H1 (cell line): ENCODE measurements around the gene SLC6A2. TPM values are rescaled to one million over a fixed set of nuclear protein-coding genes. Genes with fewer than 3 reads are reported as not detected.

Source experiments
- CTCF ChIA-PET: fragments of 300-600 bp; sonication (Branson Sonifier 250); formaldehyde crosslinking; loops from one replicate; lab custom pipeline; 2021; ENCODE audit not compliant: partially characterized antibody; lab: Charles Lee
- POLR2A ChIA-PET: fragments of 300-600 bp; sonication (Branson Sonifier 250); formaldehyde crosslinking; loops from one replicate; lab custom pipeline; 2021; ENCODE audit warnings: inconsistent platforms; ENCODE audit not compliant: partially characterized antibody; lab: Charles Lee
- DNase-seq, 2 experiments: peaks; one replicate each; pipeline versions ENCODE4 v3.0.0 to v3.0.0-alpha.2; 2010 to 2022; ENCODE audit warnings: low spot score in 2 of 2, low read depth in 1 of 2, mixed read lengths in 1 of 2
- FAIRE-seq: peaks from 2 replicates; lab custom pipeline; 2011; peaks lifted over from hg19 to GRCh38; lab: Jason Lieb, UNC
- H2AFZ ChIP-seq: 2 replicates; pipeline ENCODE4 v1.8.1; 2012; ENCODE audit warnings: low read length, inconsistent platforms
- H2AK5ac ChIP-seq: 2 replicates; pipeline ENCODE4 v1.6.1; 2013; ENCODE audit warnings: low read depth, low read length
- H2BK120ac ChIP-seq: replicated peaks from 2 replicates; pipeline ENCODE3; 2013; ENCODE audit warnings: low read depth, low read length, inconsistent platforms
- H2BK12ac ChIP-seq: 2 replicates; pipeline ENCODE4 v1.6.1; 2013; ENCODE audit warnings: low read depth, low read length
- H2BK15ac ChIP-seq: 2 replicates; pipeline ENCODE4 v1.6.1; 2013; ENCODE audit warnings: low read length
- H2BK20ac ChIP-seq: 2 replicates; pipeline ENCODE4 v1.6.1; 2013; ENCODE audit warnings: low read length
- H2BK5ac ChIP-seq: 2 replicates; pipeline ENCODE4 v1.6.1; 2013; ENCODE audit warnings: low read depth, low read length
- H3K14ac ChIP-seq: 2 replicates; pipeline ENCODE4 v1.6.1; 2013; ENCODE audit warnings: inconsistent platforms; ENCODE audit not compliant: insufficient read length
- H3K18ac ChIP-seq: 2 replicates; pipeline ENCODE4 v1.6.1; 2013; ENCODE audit warnings: low read length; ENCODE audit errors: extremely low read depth
- H3K23ac ChIP-seq: 2 replicates; pipeline ENCODE4 v1.6.1; 2013; ENCODE audit warnings: inconsistent platforms; ENCODE audit not compliant: insufficient read length
- H3K23me2 ChIP-seq: 2 replicates; pipeline ENCODE4 v1.6.1; 2013; ENCODE audit warnings: low read depth, low read length
- H3K27ac ChIP-seq: 2 replicates; pipeline ENCODE4 v1.6.1; 2011; ENCODE audit warnings: low read depth, low read length, inconsistent platforms
- H3K27me3 ChIP-seq, 4 experiments: replicated peaks in 1 of 4; 1 replicate in 1 of 4; 2 replicates in 3 of 4; pipeline versions ENCODE4 v1.6.1 to v1.8.1; 2011 to 2013; ENCODE audit warnings: low read length in 3 of 4, mild to moderate bottlenecking in 3 of 4, inconsistent platforms in 2 of 4, mixed read lengths in 2 of 4, moderate library complexity in 1 of 4; ENCODE audit not compliant: control insufficient read depth in 3 of 4, insufficient read depth in 3 of 4; ENCODE audit errors: extremely low read depth in 1 of 4
- H3K36me3 ChIP-seq, 4 experiments: 2 replicates each; pipeline versions ENCODE4 v1.6.1 to v1.8.1; 2011 to 2013; ENCODE audit warnings: mild to moderate bottlenecking in 4 of 4, low read length in 3 of 4, moderate library complexity in 2 of 4, control low read depth in 1 of 4, inconsistent platforms in 1 of 4; ENCODE audit not compliant: insufficient read depth in 4 of 4, control insufficient read depth in 2 of 4
- H3K4ac ChIP-seq: replicated peaks from 2 replicates; pipeline ENCODE3; 2013; ENCODE audit warnings: low read length, low read depth, mixed read lengths, inconsistent platforms; ENCODE audit not compliant: insufficient read length
- H3K4me1 ChIP-seq, 4 experiments: replicated peaks in 1 of 4; 1 replicate in 1 of 4; 2 replicates in 3 of 4; pipeline versions ENCODE4 v1.6.1 to v1.8.1; 2011 to 2013; ENCODE audit warnings: low read length in 3 of 4, inconsistent platforms in 2 of 4, mixed read lengths in 1 of 4; ENCODE audit not compliant: insufficient read depth in 4 of 4, control insufficient read depth in 3 of 4
- H3K4me2 ChIP-seq, 2 experiments: 2 replicates each; pipeline versions ENCODE4 v1.6.1 to v1.8.1; 2011 to 2013; ENCODE audit warnings: low read depth in 2 of 2, low read length in 2 of 2, control low read depth in 1 of 2, inconsistent platforms in 1 of 2, mild to moderate bottlenecking in 1 of 2; ENCODE audit not compliant: insufficient read depth in 1 of 2
- H3K4me3 ChIP-seq, 4 experiments: fragments of 200-600, 300-600 bp in 1 of 4; sonication (generic), shearing (Covaris generic), sonication (Bioruptor Twin) in 1 of 4; 2 replicates each; pipeline versions ENCODE4 v1.5.1 to v1.8.1; 2011 to 2016; ENCODE audit warnings: low read length in 4 of 4, low read depth in 3 of 4, control low read depth in 2 of 4, inconsistent platforms in 2 of 4, mild to moderate bottlenecking in 2 of 4, mixed read lengths in 1 of 4, moderate library complexity in 1 of 4; ENCODE audit not compliant: insufficient read depth in 2 of 4; ENCODE audit errors: extremely low read depth in 1 of 4
- H3K56ac ChIP-seq: replicated peaks from 2 replicates; pipeline ENCODE3; 2013; ENCODE audit warnings: low read depth, mild to moderate bottlenecking, mixed read lengths, low read length, inconsistent platforms; ENCODE audit not compliant: insufficient read length
- H3K79me1 ChIP-seq: 2 replicates; pipeline ENCODE4 v1.6.1; 2013; ENCODE audit warnings: low read depth, low read length, control low read depth
- H3K79me2 ChIP-seq, 2 experiments: 2 replicates each; pipeline versions ENCODE4 v1.6.1 to v1.8.1; 2012 to 2013; ENCODE audit warnings: low read length in 2 of 2, mild to moderate bottlenecking in 2 of 2, inconsistent platforms in 1 of 2; ENCODE audit not compliant: insufficient read depth in 2 of 2, control insufficient read depth in 1 of 2
- H3K9ac ChIP-seq, 4 experiments: replicated peaks in 1 of 4; 1 replicate in 1 of 4; 2 replicates in 3 of 4; pipeline versions ENCODE4 v1.6.1 to v1.8.1; 2011 to 2013; ENCODE audit warnings: low read depth in 3 of 4, low read length in 3 of 4, control low read depth in 2 of 4, mild to moderate bottlenecking in 2 of 4, moderate library complexity in 2 of 4, inconsistent platforms in 1 of 4; ENCODE audit errors: extremely low read depth in 1 of 4
- H3K9me3 ChIP-seq, 2 experiments: 2 replicates each; pipeline versions ENCODE4 v1.6.1 to v1.8.1; 2012 to 2013; ENCODE audit warnings: mild to moderate bottlenecking in 2 of 2, moderate library complexity in 2 of 2, control low read depth in 1 of 2, inconsistent platforms in 1 of 2, low read depth in 1 of 2, low read length in 1 of 2, mixed read lengths in 1 of 2; ENCODE audit not compliant: insufficient read depth in 2 of 2
- H4K20me1 ChIP-seq, 2 experiments: replicated peaks in 1 of 2; 2 replicates each; pipeline versions ENCODE3 to v1.8.1; 2011 to 2013; ENCODE audit warnings: inconsistent platforms in 2 of 2, low read length in 2 of 2, mild to moderate bottlenecking in 1 of 2; ENCODE audit not compliant: insufficient read depth in 2 of 2, control insufficient read depth in 1 of 2
- H4K5ac ChIP-seq: 2 replicates; pipeline ENCODE4 v1.6.1; 2013; ENCODE audit warnings: low read length, low read depth, mixed read lengths, inconsistent platforms; ENCODE audit not compliant: insufficient read length
- H4K8ac ChIP-seq: 2 replicates; pipeline ENCODE4 v1.8.0; 2013; ENCODE audit warnings: mild to moderate bottlenecking, moderate library complexity, low read length, inconsistent platforms; ENCODE audit not compliant: insufficient read depth; ENCODE audit errors: extremely low read depth
- H4K91ac ChIP-seq: replicated peaks from 2 replicates; pipeline ENCODE3; 2013; ENCODE audit warnings: low read length, mixed read lengths, inconsistent platforms; ENCODE audit not compliant: insufficient read length
- CBX8 ChIP-seq: fragments of 300-800, 300-1000 bp; sonication (generic); IDR thresholded peaks from 2 replicates; pipeline ENCODE4 v1.7.1; 2016; ENCODE audit warnings: low read depth, low read length, borderline replicate concordance
- EP300 ChIP-seq, 2 experiments: IDR thresholded peaks; 1 replicate in 1 of 2; 2 replicates in 1 of 2; pipeline ENCODE4 v1.6.1; 2011 to 2012; ENCODE audit warnings: low read depth in 2 of 2, low read length in 2 of 2, mild to moderate bottlenecking in 2 of 2, borderline replicate concordance in 1 of 2, inconsistent platforms in 1 of 2, moderate library complexity in 1 of 2
- FOSL1 ChIP-seq: IDR thresholded peaks from 2 replicates; pipeline ENCODE4 v1.6.1; 2011; ENCODE audit warnings: mild to moderate bottlenecking, low read depth, low read length, moderate library complexity; ENCODE audit not compliant: insufficient read depth
- SP1 ChIP-seq: IDR thresholded peaks from 2 replicates; pipeline ENCODE4 v1.6.1; 2011; ENCODE audit warnings: low read depth, low read length
- SP4 ChIP-seq: IDR thresholded peaks from 2 replicates; pipeline ENCODE4 v1.6.1; 2012; ENCODE audit warnings: low read length, inconsistent platforms
- WGBS, 2 experiments: shearing (Covaris generic) in 1 of 2; methylation state at CpG; one replicate each; pipeline versions ENCODE4 v1.1.6 to v1.1.7; 2013 to 2015; ENCODE audit warnings: low lambda C conversion rate in 2 of 2, mixed read lengths in 2 of 2, inconsistent platforms in 1 of 2, low coverage in 1 of 2, missing lambda C conversion rate in 1 of 2; ENCODE audit not compliant: insufficient replicate concordance in 2 of 2, insufficient coverage in 1 of 2, insufficient read length in 1 of 2; ENCODE audit errors: extremely low coverage in 1 of 2, missing lambda C conversion rate in 1 of 2; 5-methylcytosine and 5-hydroxymethylcytosine counted together
- polyA plus RNA-seq, 7 experiments: library from polyadenylated mRNA; depleted of rRNA in 3 of 7; stranded (reverse) in 5 of 7; unstranded in 2 of 7; fragments of >200 nt in 5 of 7; fragments of 200-250 nt in 2 of 7; gene quantifications; 1 replicate in 5 of 7; 2 replicates in 1 of 7; 4 replicates in 1 of 7; pipeline versions ENCODE4 v1.2.1 to v1.2.3, GENCODE V29; 2011 to 2013; ENCODE audit warnings: missing spikeins in 2 of 7, mixed read lengths in 2 of 7
- total RNA-seq: library from RNA; stranded (reverse); fragmentation: NEBNext Ultra II Directional; extraction: Animal tissue kit (Norgen Biotek cat#: 25700); gene quantifications from 2 replicates; pipeline ENCODE4 v1.2.1, GENCODE V29; 2021
- TF ChIP-seq, protein P1 (sequence below): IDR thresholded peaks from 2 replicates; pipeline ENCODE4 v1.6.1; 2011; ENCODE audit warnings: low read depth, mild to moderate bottlenecking, low read length; ENCODE audit not compliant: insufficient read depth

The SLC6A2 gene
- total and polyA plus RNA-seq, 2 of the 8 experiments (the other 6 are each of a cell fraction or from before 2014, with no cell fraction given) = 0.35 TPM; not detected in 1

DNA sequence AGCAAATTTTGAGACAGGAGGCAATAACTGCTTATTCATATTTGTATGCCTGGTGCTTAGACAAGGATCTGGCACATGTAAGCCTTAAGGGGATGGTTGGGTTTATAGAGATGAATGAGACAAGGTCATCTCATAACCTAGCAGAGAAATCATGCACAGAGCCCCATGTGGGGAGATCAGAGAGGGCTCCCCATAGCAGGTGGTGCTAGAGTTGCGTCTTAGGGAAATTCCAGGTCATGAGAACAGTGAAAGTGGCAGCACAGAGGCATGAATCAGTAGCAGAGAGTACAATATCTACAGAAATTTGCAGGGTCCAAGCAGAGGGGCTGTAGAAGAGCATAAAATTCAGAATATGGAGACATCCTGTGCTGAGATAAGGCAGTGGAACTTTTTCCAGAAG lies 57.3 kb downstream of the SLC6A2 start:
- 80% methylated on average over 1 of the region's 1 CpG; no CpG with 5 or more reads in 1 of the 2 experiments for WGBS, 2 experiments
- CTCF ChIA-PET = interaction anchor here (0.5 to 23.3 kb wide), 19 partner anchors 10 to 608 kb away, joined by 3 to 446 read pairs (median 4); no protein-coding TSS in a partner anchor
- FAIRE-seq = no peak

More for the DNA sequence above, 57.3 kb downstream of the SLC6A2 start:
- Histone ChIP-seq H3K36me3 (no peaks in the 10 kb centered on the region), H4K5ac (no peak overlapping the region), H4K20me1 (no peaks in the 10 kb centered on the region), H3K79me1 (no peaks in the 10 kb centered on the region), H4K8ac (no peak overlapping the region), H2BK20ac (no peak overlapping the region), H3K18ac (no peak overlapping the region), H3K4me1 (no peaks in the 10 kb centered on the region), H2BK120ac (no peak overlapping the region), H4K91ac (no peak overlapping the region), H2BK12ac (no peak overlapping the region), H3K27ac (no peak overlapping the region), H3K23ac (no peak overlapping the region), H3K79me2 (no peaks in the 10 kb centered on the region), H3K4me2 (no peak overlapping the region), H2AK5ac (no peak overlapping the region), H3K4ac (no peak overlapping the region), H3K9ac (no peak overlapping the region), H3K9me3 (no peaks in the 10 kb centered on the region), H3K14ac (no peak overlapping the region), H3K23me2 (no peaks in the 10 kb centered on the region), H2BK5ac (no peak overlapping the region), H3K27me3 (no peaks in the 10 kb centered on the region; a peak in 1 of 7 replicates), H2BK15ac (no peak overlapping the region), H3K4me3 (no peak overlapping the region), H2AFZ (no peak overlapping the region), H3K56ac (no peak overlapping the region)
- TF ChIP-seq SP4 = no peak
- TF ChIP-seq, protein P1, sequence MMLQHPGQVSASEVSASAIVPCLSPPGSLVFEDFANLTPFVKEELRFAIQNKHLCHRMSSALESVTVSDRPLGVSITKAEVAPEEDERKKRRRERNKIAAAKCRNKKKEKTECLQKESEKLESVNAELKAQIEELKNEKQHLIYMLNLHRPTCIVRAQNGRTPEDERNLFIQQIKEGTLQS = no peak
- no peak for TF ChIP-seq FOSL1
- no peak for TF ChIP-seq SP1
- no peak for TF ChIP-seq EP300 (IDR thresholded peaks at IDR 0.05; ENCODE audit: borderline replicate concordance in 1 of 2, low read depth in 2 of 2, low read length in 2 of 2)
- TF ChIP-seq CBX8 = no peak
- POLR2A ChIA-PET = no interaction called here
- DNase-seq = no peak
